T-helper 1 cell treated with Interleukin-12 subunit alpha and Interleukin-12 subunit beta and Interleukin-4 antibody, amounts not matched to agents 30 ng/mL and 1 ng/mL, for 36 hours (primary cell): ENCODE measurements around the gene ANKRD34C. TPM values are rescaled to one million over a fixed set of nuclear protein-coding genes. Genes with fewer than 3 reads are reported as not detected.

Experiments used
- intact Hi-C: fragments of 100-400 bp; cut with micrococcal nuclease; formaldehyde crosslinking; loops from one replicate; pipeline ENCODE4 v1.15.1; 2024
- total RNA-seq: library from RNA; stranded (reverse); gene quantifications from 2 replicates; pipeline ENCODE4 v1.2.3, GENCODE V29; 2022

ANKRD34C gene
- total RNA-seq, result not detected in 2 replicates

- intact Hi-C loops, result no loop called here
Measured at GRCh38 chr15:79282371-79283251, at the start of gene ANKRD34C. ANKRD34C (plus strand) TSS chr15:79282722; CDS start chr15:79293285, 10,563 bp downstream.

- intact Hi-C loops, result no loop called here
Measured at GRCh38 chr15:79233236-79233635, 49.3 kb upstream of the ANKRD34C start.

GRCh38 chr15:79240036-79240435 lies 42.5 kb upstream of the ANKRD34C start:
- intact Hi-C loops, result no loop called here

- intact Hi-C loops, result no loop called here
Measured at GRCh38 chr15:79243723-79244122, 38.8 kb upstream of the ANKRD34C start.

- intact Hi-C loops, result no loop called here
Measured at GRCh38 chr15:79244876-79245275, 37.6 kb upstream of the ANKRD34C start.

GRCh38 chr15:79248183-79248582 lies 34.3 kb upstream of the ANKRD34C start:
- intact Hi-C loops, result no loop called here

GRCh38 chr15:79257454-79257853 lies 25.1 kb upstream of the ANKRD34C start:
- intact Hi-C loops, result no loop called here

- intact Hi-C loops, result no loop called here
Measured at GRCh38 chr15:79261836-79262235, 20.7 kb upstream of the ANKRD34C start.

GRCh38 chr15:79265167-79265566 lies 17.4 kb upstream of the ANKRD34C start:
- intact Hi-C loops, result no loop called here

GRCh38 chr15:79265987-79266579 lies 16.4 kb upstream of the ANKRD34C start:
- intact Hi-C loops, result no loop called here

GRCh38 chr15:79283252-79284048 lies 928 bp downstream of the ANKRD34C start:
- intact Hi-C loops, result no loop called here

GRCh38 chr15:79290642-79291275 lies 8.2 kb downstream of the ANKRD34C start:
- intact Hi-C loops, result no loop called here

GRCh38 chr15:79292011-79292410 lies 9.5 kb downstream of the ANKRD34C start:
- intact Hi-C loops, result no loop called here

GRCh38 chr15:79294075-79294474 lies 11.6 kb downstream of the ANKRD34C start:
- intact Hi-C loops, result no loop called here

GRCh38 chr15:79296583-79296982 lies 14.1 kb downstream of the ANKRD34C start:
- intact Hi-C loops, result no loop called here

GRCh38 chr15:79299126-79299840 lies 16.8 kb downstream of the ANKRD34C start:
- intact Hi-C loops, result no loop called here

- intact Hi-C loops, result no loop called here
Measured at GRCh38 chr15:79299841-79300235, 17.3 kb downstream of the ANKRD34C start.

- intact Hi-C loops, result no loop called here
Measured at GRCh38 chr15:79307251-79307650, 24.7 kb downstream of the ANKRD34C start.

GRCh38 chr15:79308874-79309273 lies 26.4 kb downstream of the ANKRD34C start:
- intact Hi-C loops, result no loop called here

- intact Hi-C loops, result loop anchor here (2.0 to 10.0 kb wide), 2 partner anchors 842 to 1984 kb away; partner anchors contain the start of gene FAH
Measured at GRCh38 chr15:79310612-79310984, 28.1 kb downstream of the ANKRD34C start.
